Measurements from ENCODE around the gene TUBGCP6. TPM values are rescaled to one million over a fixed set of nuclear protein-coding genes. Genes with fewer than 3 reads are reported as not detected.

TUBGCP6 gene
- total and polyA plus RNA-seq, 2 donors from 2014 or later: 19.2 to 52.0 TPM

GRCh38 chr22:50208430-50208938 is 36.3 kb downstream of the TUBGCP6 start:
- intact Hi-C loops (cut with DNase I): no loop called here
- TF ChIP-seq CTCF (IDR thresholded peaks at IDR 0.05; ENCODE audit: borderline replicate concordance, extremely low read depth, insufficient read depth): no peak
- Histone ChIP-seq H3K27me3 (ENCODE audit: control insufficient read depth, insufficient read depth, low read length) (no peaks in the 10 kb centered on the region), H3K4me1 (ENCODE audit: control insufficient read depth in 2 of 3, insufficient read depth in 2 of 3, low read depth in 1 of 3, low read length in 3 of 3) (peaks cover 0 to 9% (median 8%) of the 10 kb centered on the region in 3 donors), H3K9me3 (ENCODE audit: control insufficient read depth in 2 of 3, insufficient read depth in 1 of 3, low read length in 3 of 3) (no peaks in the 10 kb centered on the region), H3K36me3 (ENCODE audit: control insufficient read depth in 2 of 3, insufficient read depth in 3 of 3, low read length in 3 of 3) (peaks cover 8 to 35% (median 12%) of the 10 kb centered on the region in 3 donors), H3K4me3 (ENCODE audit: low read length in 3 of 3) (no peak overlapping the region), H3K9ac (ENCODE audit: low read length in 3 of 3) (no peak overlapping the region), H3K27ac (ENCODE audit: low read depth in 2 of 2, low read length in 2 of 2) (no peak overlapping the region)
- no peak for FAIRE-seq
- no peak for DNase-seq

GRCh38 chr22:50207383-50208140 is 37.3 kb downstream of the TUBGCP6 start:
- Histone ChIP-seq H3K9me3 (ENCODE audit: control insufficient read depth in 2 of 3, insufficient read depth in 1 of 3, low read length in 3 of 3) (no peaks in the 10 kb centered on the region), H3K9ac (ENCODE audit: low read length in 3 of 3) (no peak overlapping the region), H3K36me3 (ENCODE audit: control insufficient read depth in 2 of 3, insufficient read depth in 3 of 3, low read length in 3 of 3) (peaks cover 4 to 30% (median 13%) of the 10 kb centered on the region in 3 donors), H3K27ac (ENCODE audit: low read depth in 2 of 2, low read length in 2 of 2) (no peak overlapping the region), H3K4me3 (ENCODE audit: low read length in 3 of 3) (no peak overlapping the region), H3K27me3 (ENCODE audit: control insufficient read depth, insufficient read depth, low read length) (no peaks in the 10 kb centered on the region), H3K4me1 (ENCODE audit: control insufficient read depth in 2 of 3, insufficient read depth in 2 of 3, low read depth in 1 of 3, low read length in 3 of 3) (peaks cover 0 to 19% (median 8%) of the 10 kb centered on the region in 3 donors)
- no peak for TF ChIP-seq CTCF (IDR thresholded peaks at IDR 0.05; ENCODE audit: borderline replicate concordance, extremely low read depth, insufficient read depth)
- DNase-seq (peak in 2 of 5 donors; percentile 48 to 72), FAIRE-seq (no peak)
- intact Hi-C loops (cut with DNase I): no loop called here

- H3K4me1 ChIP-seq (ENCODE audit: control insufficient read depth in 2 of 3, insufficient read depth in 2 of 3, low read depth in 1 of 3, low read length in 3 of 3): peaks cover 0 to 24% (median 15%) of the 10 kb centered on the region in 3 donors
- H3K27me3 ChIP-seq (ENCODE audit: control insufficient read depth, insufficient read depth, low read length): no peaks in the 10 kb centered on the region
- no peak overlapping the region for H3K4me3 ChIP-seq (ENCODE audit: low read length in 3 of 3)
- intact Hi-C loops (cut with DNase I): no loop called here
- H3K9me3 ChIP-seq (ENCODE audit: control insufficient read depth in 2 of 3, insufficient read depth in 1 of 3, low read length in 3 of 3): no peaks in the 10 kb centered on the region
- H3K36me3 ChIP-seq (ENCODE audit: control insufficient read depth in 2 of 3, insufficient read depth in 3 of 3, low read length in 3 of 3): peaks cover 2 to 23% (median 12%) of the 10 kb centered on the region in 3 donors
- no peak overlapping the region for H3K27ac ChIP-seq (ENCODE audit: low read depth in 2 of 2, low read length in 2 of 2)
- DNase-seq: peak; percentile 58 to 82 (median 66)
- peak; percentile 7 for TF ChIP-seq CTCF (IDR thresholded peaks at IDR 0.05; ENCODE audit: borderline replicate concordance, extremely low read depth, insufficient read depth)
- FAIRE-seq: no peak
- H3K9ac ChIP-seq (ENCODE audit: low read length in 3 of 3): no peak overlapping the region
Observed at GRCh38 chr22:50206599-50206998, 38.2 kb downstream of the TUBGCP6 start.
